ENCODE results near the gene LRRC63.
A peak's percentile ranks its signal among the peaks of the same experiment; 100 is the strongest.
"Not testable (repeated sequence)": the region's sequence is repeated elsewhere in the genome, so short reads cannot be mapped to it uniquely, and the experiment has no call there.

Gene LRRC63

DNA sequence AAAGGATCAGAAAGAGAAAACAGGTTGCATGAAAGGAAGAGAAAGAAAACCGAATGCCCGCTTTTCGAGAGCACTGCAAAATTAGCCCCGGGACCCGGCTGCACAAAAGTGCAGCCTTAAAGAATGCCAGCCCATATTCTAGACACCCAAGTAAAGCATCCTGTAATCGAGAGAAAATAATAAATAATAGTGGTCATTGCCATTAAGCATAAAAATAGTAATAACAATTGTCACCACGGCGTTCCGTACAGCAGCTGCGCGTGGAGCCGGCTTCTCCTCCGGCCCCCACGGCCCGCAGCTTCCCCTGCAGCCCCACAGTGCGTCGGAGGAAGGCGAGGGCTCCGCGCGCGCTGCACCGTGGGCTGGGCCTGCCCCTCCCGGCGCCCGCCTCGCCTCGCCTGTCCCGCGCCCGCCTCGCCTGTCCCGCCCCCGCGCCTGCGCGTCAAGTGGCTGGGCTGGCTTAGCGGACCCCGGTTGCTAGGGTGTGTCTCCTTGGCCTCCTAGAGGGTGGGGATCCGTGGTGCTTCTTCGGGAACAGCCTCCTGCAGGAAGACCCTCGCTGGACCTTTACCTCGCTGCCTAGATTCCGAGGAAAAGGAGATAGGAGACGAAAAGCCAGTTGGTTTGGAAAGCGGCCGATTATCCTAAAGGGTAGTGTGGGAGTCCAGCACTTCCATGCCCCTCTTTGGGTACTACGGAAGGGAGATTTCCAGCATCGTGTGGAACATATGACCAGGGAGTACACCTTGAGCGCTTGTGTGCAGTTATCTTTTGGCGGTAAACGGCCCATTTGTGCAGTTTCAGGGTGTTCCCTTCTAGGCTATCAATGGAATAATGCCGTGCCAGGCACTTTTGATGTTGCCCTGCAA, at the start of gene LRRC63:
Gene LRRC63, plus strand, starts transcription at position 446 of the 869 bp plus-strand sequence. CDS start 1,107 bp downstream, outside the sequence.
- POLR2A ChIA-PET = no interaction called here
- CTCF ChIA-PET = no interaction called here
- DNase-seq (ENCODE audit: extremely low spot score) = peak; percentile 82
- TF ChIP-seq L3MBTL2 (conservative IDR thresholded peaks at IDR 0.05) (peak; percentile 59), FOXM1 (IDR thresholded peaks at IDR 0.05; ENCODE audit: borderline replicate concordance) (0 out of 2 replicates have a peak, but pooled peaks have one; percentile 52), SUZ12 (IDR thresholded peaks at IDR 0.05) (no peak), ARNT (IDR thresholded peaks at IDR 0.05) (no peak), FOXK2 (IDR thresholded peaks at IDR 0.05) (no peak), CTBP1 (IDR thresholded peaks at IDR 0.05; ENCODE audit: borderline replicate concordance) (no peak), TARDBP (IDR thresholded peaks at IDR 0.05) (no peak)

- CTCF ChIA-PET = not testable (repeated sequence)
These were observed 49.0 kb upstream of the LRRC63 start for GRCh38 chr13:46162741-46163140.

GRCh38 chr13:46164661-46165060, 47.1 kb upstream of the LRRC63 start:
- POLR2A ChIA-PET = no interaction called here
- DNase-seq (ENCODE audit: extremely low spot score) = no peak
- CTCF ChIA-PET = interaction anchor here (0.7 kb wide), 1 partner anchor 22 kb away, joined by 4 read pairs; no protein-coding TSS in a partner anchor
- TF ChIP-seq L3MBTL2 (conservative IDR thresholded peaks at IDR 0.05) (no peak), FOXA1 (IDR thresholded peaks at IDR 0.05) (no peak), TARDBP (IDR thresholded peaks at IDR 0.05) (no peak), HDGF (IDR thresholded peaks at IDR 0.05; ENCODE audit: borderline replicate concordance) (no peak), FOXM1 (IDR thresholded peaks at IDR 0.05; ENCODE audit: borderline replicate concordance) (no peak), FOXK2 (IDR thresholded peaks at IDR 0.05) (no peak), ZNF384 (IDR thresholded peaks at IDR 0.05) (no peak), PKNOX1 (IDR thresholded peaks at IDR 0.05) (no peak), LEF1 (IDR thresholded peaks at IDR 0.05; ENCODE audit: borderline replicate concordance) (no peak), ARNT (IDR thresholded peaks at IDR 0.05) (no peak), SUZ12 (IDR thresholded peaks at IDR 0.05) (no peak), CTBP1 (IDR thresholded peaks at IDR 0.05; ENCODE audit: borderline replicate concordance) (no peak), NFRKB (IDR thresholded peaks at IDR 0.05) (no peak), ELF4 (IDR thresholded peaks at IDR 0.05) (no peak)

More at GRCh38 chr13:46162741-46163140, 49.0 kb upstream of the LRRC63 start:
- POLR2A ChIA-PET; DNase-seq (ENCODE audit: extremely low spot score): not testable (repeated sequence)

GRCh38 chr13:46165485-46166223, 46.1 kb upstream of the LRRC63 start:
- no peak for DNase-seq (ENCODE audit: extremely low spot score)
- ChIA-PET POLR2A (no interaction called here), CTCF (no interaction called here)
- TF ChIP-seq FOXK2 (IDR thresholded peaks at IDR 0.05) = no peak

DNA sequence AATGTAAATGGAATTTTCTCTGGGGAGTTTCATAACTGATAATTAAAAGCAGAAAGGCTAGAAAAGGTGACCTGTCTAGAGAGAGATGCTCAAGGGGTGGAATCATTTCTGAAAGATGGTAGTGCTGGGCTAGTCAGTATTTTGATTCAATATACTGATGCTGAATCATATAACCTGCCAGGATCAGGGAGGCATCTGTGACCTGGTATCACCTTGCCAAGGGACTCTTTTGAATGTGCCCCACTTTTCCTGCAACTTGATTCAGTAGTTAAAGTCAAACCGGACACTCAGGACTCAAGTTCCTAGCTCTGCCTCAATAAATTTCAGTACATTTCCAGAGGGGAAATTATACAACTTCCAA, 45.5 kb upstream of the LRRC63 start:
- POLR2A ChIA-PET = no interaction called here
- no peak for TF ChIP-seq ARNT (IDR thresholded peaks at IDR 0.05)
- TF ChIP-seq NFRKB (IDR thresholded peaks at IDR 0.05) = no peak
- no peak for TF ChIP-seq BHLHE40 (IDR thresholded peaks at IDR 0.05; ENCODE audit: borderline replicate concordance)
- TF ChIP-seq HDGF (IDR thresholded peaks at IDR 0.05; ENCODE audit: borderline replicate concordance) = no peak
- TF ChIP-seq CTBP1 (IDR thresholded peaks at IDR 0.05; ENCODE audit: borderline replicate concordance) = no peak
- no peak for TF ChIP-seq PKNOX1 (IDR thresholded peaks at IDR 0.05)
- TF ChIP-seq LEF1 (IDR thresholded peaks at IDR 0.05; ENCODE audit: borderline replicate concordance) = no peak
- TF ChIP-seq FOXA1 (IDR thresholded peaks at IDR 0.05) = no peak
- TF ChIP-seq TARDBP (IDR thresholded peaks at IDR 0.05) = no peak
- TF ChIP-seq ZNF384 (IDR thresholded peaks at IDR 0.05) = no peak
- TF ChIP-seq L3MBTL2 (conservative IDR thresholded peaks at IDR 0.05) = no peak
- no peak for TF ChIP-seq SP1 (IDR thresholded peaks at IDR 0.05)
- no peak for TF ChIP-seq FOXM1 (IDR thresholded peaks at IDR 0.05; ENCODE audit: borderline replicate concordance)
- TF ChIP-seq FOXK2 (IDR thresholded peaks at IDR 0.05) = no peak
- no peak for TF ChIP-seq ELF4 (IDR thresholded peaks at IDR 0.05)
- TF ChIP-seq SUZ12 (IDR thresholded peaks at IDR 0.05) = no peak
- DNase-seq (ENCODE audit: extremely low spot score) = no peak
- CTCF ChIA-PET = no interaction called here

DNA sequence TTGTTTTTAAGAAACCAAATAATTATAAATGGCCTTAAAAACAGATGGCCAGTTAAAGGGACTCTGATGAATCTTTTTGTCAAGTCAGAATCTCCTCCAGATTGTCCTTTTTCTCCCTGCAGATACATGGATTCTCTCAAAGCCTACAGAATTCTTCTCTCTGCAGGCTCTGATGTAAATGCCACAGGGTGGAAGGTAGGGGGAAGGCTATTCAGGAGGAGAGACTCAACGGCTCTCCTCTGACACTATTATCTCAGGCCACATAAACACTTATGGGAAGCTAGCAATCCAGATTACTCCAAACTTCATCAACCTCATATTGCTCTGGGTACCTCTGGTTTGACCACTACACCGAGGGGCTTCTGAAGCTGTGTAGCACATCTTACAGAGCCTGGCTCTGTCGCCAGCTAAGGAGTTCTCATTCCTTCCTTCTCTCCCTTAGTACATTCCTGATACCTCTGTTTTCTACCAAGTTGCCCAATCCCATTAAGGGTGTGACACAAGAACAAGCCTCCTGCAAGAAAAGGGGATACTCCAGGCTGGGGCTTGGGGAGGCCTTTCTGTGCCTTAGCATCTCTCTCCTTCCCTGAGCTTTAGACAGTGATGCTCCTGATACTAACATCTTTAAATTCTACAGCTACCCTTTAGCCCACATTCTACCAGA, 44.6 kb upstream of the LRRC63 start:
- TF ChIP-seq FOXA1 (IDR thresholded peaks at IDR 0.05) (no peak), SP1 (IDR thresholded peaks at IDR 0.05) (no peak), CTBP1 (IDR thresholded peaks at IDR 0.05; ENCODE audit: borderline replicate concordance) (no peak)
- CTCF ChIA-PET = no interaction called here
- DNase-seq (ENCODE audit: extremely low spot score) = no peak
- POLR2A ChIA-PET = no interaction called here

DNA sequence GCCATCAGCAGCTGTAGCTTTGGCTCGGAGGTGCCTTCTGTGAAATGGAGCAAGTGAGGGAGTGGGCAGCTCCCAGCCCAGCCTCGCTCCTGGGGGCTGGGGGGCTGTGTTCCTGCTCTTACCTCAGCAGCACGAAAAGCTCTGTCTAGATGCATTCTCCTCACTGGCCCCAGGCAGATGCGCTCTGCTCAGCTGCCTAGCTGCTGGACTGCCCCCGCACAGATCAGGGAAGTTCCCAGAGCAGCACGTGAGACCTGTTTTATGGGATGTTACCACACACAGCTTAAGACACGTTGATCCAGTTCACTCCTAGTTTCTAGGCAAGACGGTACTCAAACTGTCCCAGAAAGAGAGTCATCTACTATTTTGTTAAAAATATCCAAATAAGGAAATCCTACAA, 43.4 kb upstream of the LRRC63 start:
- ChIA-PET CTCF (no interaction called here), POLR2A (no interaction called here)
- TF ChIP-seq SP1 (IDR thresholded peaks at IDR 0.05) = no peak
- TF ChIP-seq LEF1 (IDR thresholded peaks at IDR 0.05; ENCODE audit: borderline replicate concordance) = no peak
- no peak for TF ChIP-seq FOXA1 (IDR thresholded peaks at IDR 0.05)
- no peak for TF ChIP-seq ARNT (IDR thresholded peaks at IDR 0.05)
- TF ChIP-seq PKNOX1 (IDR thresholded peaks at IDR 0.05) = no peak
- TF ChIP-seq FOXM1 (IDR thresholded peaks at IDR 0.05; ENCODE audit: borderline replicate concordance) = no peak
- TF ChIP-seq CTBP1 (IDR thresholded peaks at IDR 0.05; ENCODE audit: borderline replicate concordance) = no peak
- no peak for TF ChIP-seq FOXK2 (IDR thresholded peaks at IDR 0.05)
- TF ChIP-seq SUZ12 (IDR thresholded peaks at IDR 0.05) = no peak
- no peak for TF ChIP-seq HDGF (IDR thresholded peaks at IDR 0.05; ENCODE audit: borderline replicate concordance)
- no peak for TF ChIP-seq ZNF384 (IDR thresholded peaks at IDR 0.05)
- TF ChIP-seq NFRKB (IDR thresholded peaks at IDR 0.05) = no peak
- TF ChIP-seq ELF4 (IDR thresholded peaks at IDR 0.05) = no peak
- DNase-seq (ENCODE audit: extremely low spot score) = no peak
